Measurements from ENCODE around the gene SLC30A3. TPM values are rescaled to one million over a fixed set of nuclear protein-coding genes. Genes with fewer than 3 reads are reported as not detected.

SLC30A3 gene
- total and polyA plus RNA-seq, 2 of the 13 experiments (the other 11 are each of a cell fraction or from before 2014, with no cell fraction given) = 0.38 to 0.79 TPM

DNA sequence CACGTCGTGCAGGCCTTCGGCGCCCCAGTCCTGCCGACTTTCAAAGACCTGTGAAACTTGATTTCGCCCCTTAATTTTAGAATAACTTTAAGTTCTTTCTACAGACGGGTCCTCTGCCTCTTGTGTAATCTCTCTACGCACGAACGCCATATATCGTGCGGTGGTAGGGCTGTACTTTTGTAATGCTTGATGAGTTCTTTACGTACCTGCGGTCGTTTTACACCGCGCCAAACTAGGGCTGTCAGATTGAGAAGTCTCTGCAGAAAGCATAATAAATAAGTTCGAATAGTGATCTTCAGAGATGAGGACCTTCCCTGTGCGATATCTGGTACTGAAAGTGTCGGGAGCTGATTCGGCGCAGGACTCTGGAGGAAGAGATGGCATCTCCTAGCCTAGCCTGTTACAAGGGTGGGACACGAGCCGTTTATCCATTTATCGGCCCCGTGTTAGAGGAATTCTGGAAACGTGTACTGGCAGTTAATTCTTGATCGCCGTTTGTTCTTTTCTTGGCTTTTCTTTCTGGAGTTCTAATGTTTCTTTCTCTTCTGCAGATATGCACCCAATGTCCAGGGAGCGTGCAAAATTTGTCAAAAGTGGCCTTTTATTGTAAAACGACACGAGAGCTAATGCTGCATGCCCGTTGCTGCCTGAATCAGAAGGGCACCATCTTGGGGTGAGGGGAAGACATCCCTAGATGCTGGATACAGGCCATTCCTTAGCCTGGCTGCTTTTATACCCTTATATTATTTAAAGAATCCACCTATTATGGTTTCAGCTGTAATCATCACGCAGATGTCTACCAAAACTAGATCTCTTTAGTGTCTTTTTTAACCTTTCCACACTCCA, 50.0 kb downstream of the SLC30A3 start (continued):
- TF ChIP-seq ZBTB1 (CRISPR knock-in tag; IDR thresholded peaks at IDR 0.05; ENCODE audit: borderline replicate concordance) (no peak), KMT2A (CRISPR knock-in tag; IDR thresholded peaks at IDR 0.05) (peak; percentile 76; the same call in 1 of the 2 replicates), CREM (IDR thresholded peaks at IDR 0.05) (peak; percentile 30; the same call in 1 of the 2 replicates), CREM (CRISPR knock-in tag; IDR thresholded peaks at IDR 0.05) (no peak), GZF1 (CRISPR knock-in tag; IDR thresholded peaks at IDR 0.05) (no peak), ZUFSP (CRISPR knock-in tag; IDR thresholded peaks at IDR 0.05; ENCODE audit: borderline replicate concordance) (no peak), YEATS2 (CRISPR knock-in tag; IDR thresholded peaks at IDR 0.05; ENCODE audit: borderline replicate concordance) (no peak; the same call in none of the 2 replicates), ZNF292 (CRISPR knock-in tag; IDR thresholded peaks at IDR 0.05; ENCODE audit: borderline replicate concordance, low read depth) (peak; percentile 9; the same call in 1 of the 2 replicates), ZBTB7A (CRISPR knock-in tag; IDR thresholded peaks at IDR 0.05) (peak; percentile 8; the same call in 1 of the 2 replicates), TBX2 (CRISPR knock-in tag; IDR thresholded peaks at IDR 0.05; ENCODE audit: borderline replicate concordance) (peak; percentile 6; the same call in 1 of the 2 replicates), FOXK2 (IDR thresholded peaks at IDR 0.05) (no peak), SSRP1 (CRISPR knock-in tag; IDR thresholded peaks at IDR 0.05) (peak; percentile 45; the same call in 1 of the 2 replicates), CEBPG (CRISPR knock-in tag; IDR thresholded peaks at IDR 0.05) (peak; percentile 49), NR2F1 (CRISPR knock-in tag; IDR thresholded peaks at IDR 0.05) (peak in 1 of 2 experiments; percentile 0; a peak in 2 of 4 replicates), PAX8 (CRISPR knock-in tag; IDR thresholded peaks at IDR 0.05; ENCODE audit: borderline replicate concordance) (no peak), IRX3 (CRISPR knock-in tag; IDR thresholded peaks at IDR 0.05; ENCODE audit: borderline replicate concordance, low read depth) (0 out of 2 replicates have a peak, but pooled peaks have one; percentile 5), ZNF280D (CRISPR knock-in tag; IDR thresholded peaks at IDR 0.05) (0 out of 2 replicates have a peak, but pooled peaks have one; percentile 6)
- TF ChIP-seq, protein P1, sequence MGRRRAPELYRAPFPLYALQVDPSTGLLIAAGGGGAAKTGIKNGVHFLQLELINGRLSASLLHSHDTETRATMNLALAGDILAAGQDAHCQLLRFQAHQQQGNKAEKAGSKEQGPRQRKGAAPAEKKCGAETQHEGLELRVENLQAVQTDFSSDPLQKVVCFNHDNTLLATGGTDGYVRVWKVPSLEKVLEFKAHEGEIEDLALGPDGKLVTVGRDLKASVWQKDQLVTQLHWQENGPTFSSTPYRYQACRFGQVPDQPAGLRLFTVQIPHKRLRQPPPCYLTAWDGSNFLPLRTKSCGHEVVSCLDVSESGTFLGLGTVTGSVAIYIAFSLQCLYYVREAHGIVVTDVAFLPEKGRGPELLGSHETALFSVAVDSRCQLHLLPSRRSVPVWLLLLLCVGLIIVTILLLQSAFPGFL (CRISPR knock-in tag; IDR thresholded peaks at IDR 0.05) = 0 out of 2 replicates have a peak, but pooled peaks have one; percentile 0
- TF ChIP-seq, protein P2, sequence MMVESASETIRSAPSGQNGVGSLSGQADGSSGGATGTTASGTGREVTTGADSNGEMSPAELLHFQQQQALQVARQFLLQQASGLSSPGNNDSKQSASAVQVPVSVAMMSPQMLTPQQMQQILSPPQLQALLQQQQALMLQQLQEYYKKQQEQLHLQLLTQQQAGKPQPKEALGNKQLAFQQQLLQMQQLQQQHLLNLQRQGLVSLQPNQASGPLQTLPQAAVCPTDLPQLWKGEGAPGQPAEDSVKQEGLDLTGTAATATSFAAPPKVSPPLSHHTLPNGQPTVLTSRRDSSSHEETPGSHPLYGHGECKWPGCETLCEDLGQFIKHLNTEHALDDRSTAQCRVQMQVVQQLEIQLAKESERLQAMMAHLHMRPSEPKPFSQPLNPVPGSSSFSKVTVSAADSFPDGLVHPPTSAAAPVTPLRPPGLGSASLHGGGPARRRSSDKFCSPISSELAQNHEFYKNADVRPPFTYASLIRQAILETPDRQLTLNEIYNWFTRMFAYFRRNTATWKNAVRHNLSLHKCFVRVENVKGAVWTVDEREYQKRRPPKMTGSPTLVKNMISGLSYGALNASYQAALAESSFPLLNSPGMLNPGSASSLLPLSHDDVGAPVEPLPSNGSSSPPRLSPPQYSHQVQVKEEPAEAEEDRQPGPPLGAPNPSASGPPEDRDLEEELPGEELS (CRISPR knock-in tag; IDR thresholded peaks at IDR 0.05) = no peak
